ENCODE results near the gene SHC1.

DNA sequence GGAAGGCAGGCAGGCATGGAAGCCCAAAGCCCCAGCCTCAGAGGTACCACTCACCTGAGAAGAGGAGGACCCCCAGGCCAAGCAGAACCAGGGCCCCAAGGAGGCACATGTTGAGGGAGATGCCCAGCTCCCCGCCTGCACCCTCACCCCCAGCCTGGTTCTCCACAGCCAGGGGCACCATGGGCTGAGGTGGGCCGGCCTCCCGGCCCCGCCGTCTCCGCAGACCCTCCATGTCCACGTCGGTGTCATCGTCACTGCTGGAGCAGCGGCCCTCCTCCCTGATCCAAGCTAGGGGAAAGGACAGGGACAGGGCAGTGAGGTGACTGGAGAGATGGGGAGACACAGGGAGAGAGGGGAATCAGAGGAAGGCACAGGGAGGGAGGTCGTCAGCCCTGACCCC, 22.5 kb downstream of the SHC1 start:
- TF ChIP-seq, protein P1, sequence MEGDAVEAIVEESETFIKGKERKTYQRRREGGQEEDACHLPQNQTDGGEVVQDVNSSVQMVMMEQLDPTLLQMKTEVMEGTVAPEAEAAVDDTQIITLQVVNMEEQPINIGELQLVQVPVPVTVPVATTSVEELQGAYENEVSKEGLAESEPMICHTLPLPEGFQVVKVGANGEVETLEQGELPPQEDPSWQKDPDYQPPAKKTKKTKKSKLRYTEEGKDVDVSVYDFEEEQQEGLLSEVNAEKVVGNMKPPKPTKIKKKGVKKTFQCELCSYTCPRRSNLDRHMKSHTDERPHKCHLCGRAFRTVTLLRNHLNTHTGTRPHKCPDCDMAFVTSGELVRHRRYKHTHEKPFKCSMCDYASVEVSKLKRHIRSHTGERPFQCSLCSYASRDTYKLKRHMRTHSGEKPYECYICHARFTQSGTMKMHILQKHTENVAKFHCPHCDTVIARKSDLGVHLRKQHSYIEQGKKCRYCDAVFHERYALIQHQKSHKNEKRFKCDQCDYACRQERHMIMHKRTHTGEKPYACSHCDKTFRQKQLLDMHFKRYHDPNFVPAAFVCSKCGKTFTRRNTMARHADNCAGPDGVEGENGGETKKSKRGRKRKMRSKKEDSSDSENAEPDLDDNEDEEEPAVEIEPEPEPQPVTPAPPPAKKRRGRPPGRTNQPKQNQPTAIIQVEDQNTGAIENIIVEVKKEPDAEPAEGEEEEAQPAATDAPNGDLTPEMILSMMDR (IDR thresholded peaks at IDR 0.05) = no peak
- TF ChIP-seq POLR2A (IDR thresholded peaks at IDR 0.05) = no peak

All from right lobe of liver (tissue), 4 donors.